IPS-18c (cell line): Measurements from ENCODE around the gene FYB1.
"Not testable (repeated sequence)": the region's sequence is repeated elsewhere in the genome, so short reads cannot be mapped to it uniquely, and the experiment has no call there.

ENCODE experiments used
- H3K4me3 ChIP-seq: 2 replicates; pipeline ENCODE4 v1.7.0; 2013; ENCODE audit warnings: low read depth, mild to moderate bottlenecking, low read length, moderate library complexity; ENCODE audit not compliant: insufficient read depth
- H3K9me3 ChIP-seq: one replicate; pipeline ENCODE4 v1.6.1; 2013; ENCODE audit warnings: mild to moderate bottlenecking, low read length, moderate library complexity; ENCODE audit not compliant: control insufficient read depth, insufficient read depth

FYB1 gene

GRCh38 chr5:39233783-39234182 is 14.4 kb upstream of the FYB1 start:
- no peak overlapping the region for H3K4me3 ChIP-seq
- H3K9me3 ChIP-seq: no peaks in the 10 kb centered on the region

GRCh38 chr5:39231705-39232525 is 12.6 kb upstream of the FYB1 start:
- Histone ChIP-seq H3K4me3 (no peak overlapping the region), H3K9me3 (no peaks in the 10 kb centered on the region)

GRCh38 chr5:39228596-39228995 is 9.2 kb upstream of the FYB1 start:
- H3K4me3 ChIP-seq: no peak overlapping the region
- no peaks in the 10 kb centered on the region for H3K9me3 ChIP-seq

DNA sequence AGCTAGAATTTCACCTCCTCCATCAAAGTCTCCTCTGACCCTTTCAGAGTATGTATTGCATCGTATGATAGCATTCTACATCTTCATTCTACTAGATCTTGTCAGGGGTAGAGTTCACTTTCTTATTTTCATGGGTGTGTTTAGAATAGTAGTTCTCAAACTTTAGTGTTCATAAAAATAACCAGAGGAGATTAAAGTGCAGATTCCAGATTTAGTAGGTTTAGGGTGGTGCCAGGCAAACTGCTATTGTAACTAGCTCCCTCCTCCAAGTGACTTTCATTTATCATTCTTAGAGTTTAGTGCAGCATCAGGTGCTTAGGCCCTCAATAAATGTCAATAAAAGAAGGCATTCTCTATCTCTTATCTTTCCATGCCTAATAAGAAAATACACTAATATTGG is 7.2 kb upstream of the FYB1 start:
- Histone ChIP-seq H3K9me3 (no peaks in the 10 kb centered on the region), H3K4me3 (no peak overlapping the region)

- Histone ChIP-seq H3K9me3 (no peaks in the 10 kb centered on the region), H3K4me3 (no peak overlapping the region)
Observed at GRCh38 chr5:39226100-39226451, 6.7 kb upstream of the FYB1 start.

DNA sequence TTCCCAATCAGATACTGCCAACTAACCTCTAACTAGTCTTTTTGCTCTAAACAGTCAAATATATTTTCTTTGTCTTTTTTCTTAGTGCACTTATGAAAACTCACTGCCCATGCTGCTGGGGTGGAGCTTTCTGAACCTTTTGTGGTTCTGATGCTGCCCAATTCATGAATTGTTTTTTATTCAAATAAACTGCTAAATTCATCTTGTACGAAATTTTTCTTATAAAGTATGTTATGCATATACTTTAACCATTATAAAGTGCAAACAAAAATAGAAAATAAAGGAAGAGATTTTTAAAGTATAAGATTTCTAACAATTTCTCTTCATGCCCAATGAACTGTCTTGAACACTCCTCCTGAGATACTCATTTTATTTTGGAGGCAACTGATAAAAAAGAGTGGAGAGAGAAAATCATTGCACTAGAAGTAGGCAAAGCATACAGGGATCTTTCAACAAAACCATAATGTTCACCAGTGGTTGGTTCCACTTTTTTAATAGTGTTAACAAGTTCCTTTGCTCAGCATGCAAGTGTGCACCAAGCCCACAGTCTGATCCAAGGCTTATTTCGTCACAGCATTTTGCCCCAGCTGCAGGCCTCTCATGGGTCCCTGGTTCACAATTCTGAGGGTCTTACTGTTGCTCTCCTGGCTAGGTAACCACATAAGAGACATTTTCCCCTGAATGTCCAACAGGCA is 6.2 kb upstream of the FYB1 start:
- H3K9me3 ChIP-seq: no peaks in the 10 kb centered on the region
- H3K4me3 ChIP-seq: no peak overlapping the region

DNA sequence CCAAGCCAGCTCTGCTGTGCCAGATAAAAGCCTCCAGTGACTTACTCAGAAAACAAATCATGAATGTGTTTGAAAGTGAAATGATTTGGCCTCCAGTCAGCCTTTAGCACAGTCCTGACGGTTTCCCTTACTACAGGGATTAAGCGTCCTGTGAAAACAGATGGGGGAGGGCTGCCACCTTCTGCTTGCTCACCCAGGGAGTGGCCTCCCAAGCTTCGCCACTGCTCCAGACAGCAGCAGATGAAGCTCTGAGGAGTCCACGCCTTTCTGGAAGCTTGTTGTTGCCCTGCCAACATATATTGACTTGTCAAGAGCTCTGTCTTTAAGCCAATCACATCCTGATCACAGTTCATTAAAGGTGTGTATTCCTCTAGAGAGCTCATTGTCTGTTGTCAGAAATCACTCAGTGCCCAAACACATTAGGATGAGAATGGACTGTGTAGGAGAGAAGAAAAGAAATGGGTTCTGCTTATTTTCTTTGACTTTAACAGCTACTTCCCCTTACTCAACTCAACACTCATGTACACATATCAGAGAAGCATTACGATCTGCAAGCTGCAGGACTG is 4.9 kb upstream of the FYB1 start:
- no peaks in the 10 kb centered on the region for H3K9me3 ChIP-seq
- no peak overlapping the region for H3K4me3 ChIP-seq

DNA sequence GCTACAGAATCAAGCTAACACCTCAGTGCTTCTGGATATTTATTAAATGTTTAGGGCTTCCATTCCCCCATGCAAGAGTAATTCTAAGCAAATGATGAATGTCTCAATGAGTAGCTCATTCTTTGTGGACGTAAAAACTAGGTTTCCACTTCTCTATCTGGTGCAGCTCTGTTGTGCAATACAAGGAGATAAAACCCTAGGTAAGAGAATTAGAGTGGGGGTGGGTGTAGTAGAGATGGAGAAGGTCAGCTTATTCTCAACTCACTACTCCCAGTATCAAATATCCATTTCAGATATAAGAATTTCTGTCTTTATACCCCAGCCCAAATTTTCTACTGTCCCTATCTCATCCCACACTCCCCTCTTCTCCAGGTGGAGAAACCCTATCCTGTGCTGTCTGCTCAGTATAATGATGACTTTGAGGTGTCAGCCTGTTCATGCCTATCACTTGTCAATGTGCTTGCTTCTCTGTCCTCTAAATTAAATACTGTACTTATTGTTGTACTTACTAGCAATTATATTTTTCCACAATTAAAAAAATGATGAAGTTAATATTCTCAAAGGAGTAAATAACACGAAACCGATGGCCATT is 4.3 kb upstream of the FYB1 start:
- H3K9me3 ChIP-seq: no peaks in the 10 kb centered on the region
- no peak overlapping the region for H3K4me3 ChIP-seq

- not testable (repeated sequence) for H3K4me3 ChIP-seq, H3K9me3 ChIP-seq
Observed at GRCh38 chr5:39221671-39222070, 2.3 kb upstream of the FYB1 start.

DNA sequence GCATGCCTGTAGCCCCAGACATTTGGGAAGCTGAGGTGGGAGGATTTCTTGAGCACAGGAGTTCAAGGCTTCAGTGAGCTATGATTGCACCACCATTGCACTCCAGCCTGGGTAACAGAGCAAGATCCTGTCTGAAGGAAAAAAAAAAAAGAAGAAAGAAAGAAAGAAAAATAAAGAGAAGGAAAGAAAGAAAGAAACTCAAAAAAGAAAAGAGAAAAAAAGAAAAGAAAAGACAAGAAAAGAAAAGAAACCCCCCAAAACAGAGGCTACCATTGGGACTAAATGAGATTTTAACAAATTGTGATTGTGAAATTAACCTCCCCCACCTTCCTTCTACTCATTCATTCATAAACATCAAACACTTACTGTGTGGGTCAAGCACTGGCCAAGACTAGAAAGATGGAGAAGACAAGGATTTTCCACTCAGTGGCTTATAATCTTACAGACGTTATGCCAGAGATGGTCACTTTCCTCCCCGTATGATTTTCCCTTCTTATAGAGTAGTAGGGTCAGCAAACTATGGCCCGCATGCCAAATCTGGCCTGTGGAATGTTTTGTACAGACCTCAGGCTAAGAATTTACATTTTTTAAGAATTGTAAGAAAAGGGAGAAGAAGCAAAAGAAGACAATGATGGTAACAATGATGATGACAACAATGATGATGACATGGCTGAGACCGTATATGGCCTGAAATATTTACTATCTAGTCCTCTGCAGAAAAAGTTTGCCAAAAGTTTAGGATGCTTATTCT is 1.1 kb upstream of the FYB1 start:
- no peaks in the 10 kb centered on the region for H3K9me3 ChIP-seq
- no peak overlapping the region for H3K4me3 ChIP-seq

- Histone ChIP-seq H3K9me3 (no peaks in the 10 kb centered on the region), H3K4me3 (no peak overlapping the region)
Observed at GRCh38 chr5:39218482-39219402, 621 bp downstream of the FYB1 start.

DNA sequence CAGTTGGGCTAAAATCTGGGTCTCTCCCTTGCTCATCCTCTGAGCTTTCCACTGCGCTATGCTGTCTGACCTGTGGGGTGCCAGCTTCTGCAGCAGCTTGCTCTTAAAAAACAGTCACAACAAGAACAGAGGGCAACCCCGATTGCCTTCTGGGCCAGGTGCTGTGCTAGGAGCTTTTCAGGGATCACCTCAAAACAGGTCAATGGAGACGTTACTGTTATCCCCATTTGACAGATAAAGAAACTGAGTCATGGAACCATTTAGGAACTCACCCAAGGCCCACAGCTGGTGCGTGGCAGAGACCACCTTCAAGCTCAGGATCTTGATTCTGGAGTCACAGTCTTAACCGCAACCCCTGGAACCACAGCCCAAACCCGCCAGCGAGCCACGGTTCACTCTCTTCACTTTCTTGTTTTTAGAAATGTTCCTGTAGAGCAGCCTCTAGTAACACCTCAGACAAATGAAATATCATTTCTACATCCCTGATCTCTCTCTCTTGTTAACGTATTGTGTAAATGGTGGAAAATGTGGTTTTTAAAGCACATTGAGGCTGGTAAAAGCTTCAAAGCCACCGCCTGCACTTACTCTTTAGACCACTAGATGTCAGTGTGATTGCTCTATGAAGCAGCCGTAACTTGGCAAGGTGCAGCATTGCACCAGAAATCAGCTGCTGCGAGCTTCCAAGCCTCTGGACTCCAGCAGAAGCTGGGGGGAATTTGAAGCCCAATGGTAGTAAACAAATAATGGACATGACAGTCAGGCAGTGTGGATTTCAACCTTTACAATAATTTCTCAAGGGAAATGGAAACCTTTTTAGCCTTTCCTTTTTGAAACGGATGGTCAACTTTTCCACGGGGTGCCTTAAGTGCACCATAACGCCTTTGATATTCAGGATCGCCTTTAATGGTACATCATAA is 1.7 kb downstream of the FYB1 start:
- no peaks in the 10 kb centered on the region for H3K9me3 ChIP-seq
- H3K4me3 ChIP-seq: no peak overlapping the region

- Histone ChIP-seq H3K9me3 (no peaks in the 10 kb centered on the region), H3K4me3 (no peak overlapping the region)
Observed at GRCh38 chr5:39216631-39217030, 2.7 kb downstream of the FYB1 start.

DNA sequence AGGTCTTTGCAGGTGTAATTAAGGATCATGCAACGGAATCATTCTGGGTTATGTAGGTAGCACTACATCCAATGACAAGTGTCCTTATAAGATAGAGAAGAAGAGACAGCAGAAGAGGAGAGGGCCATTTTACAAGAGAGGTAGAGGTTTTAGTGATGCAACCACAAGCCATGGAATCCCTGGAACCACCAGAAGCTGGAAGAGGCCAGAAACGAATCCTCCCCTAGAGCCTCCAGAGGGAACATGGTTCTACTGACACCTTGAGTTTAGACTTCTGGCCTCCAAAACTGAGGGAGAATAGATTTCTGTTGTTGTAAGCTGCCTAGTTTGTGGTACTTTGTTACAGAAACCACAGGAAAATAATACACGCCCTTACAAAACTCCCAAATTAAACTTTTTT is 3.5 kb downstream of the FYB1 start:
- Histone ChIP-seq H3K9me3 (no peaks in the 10 kb centered on the region), H3K4me3 (no peak overlapping the region)

DNA sequence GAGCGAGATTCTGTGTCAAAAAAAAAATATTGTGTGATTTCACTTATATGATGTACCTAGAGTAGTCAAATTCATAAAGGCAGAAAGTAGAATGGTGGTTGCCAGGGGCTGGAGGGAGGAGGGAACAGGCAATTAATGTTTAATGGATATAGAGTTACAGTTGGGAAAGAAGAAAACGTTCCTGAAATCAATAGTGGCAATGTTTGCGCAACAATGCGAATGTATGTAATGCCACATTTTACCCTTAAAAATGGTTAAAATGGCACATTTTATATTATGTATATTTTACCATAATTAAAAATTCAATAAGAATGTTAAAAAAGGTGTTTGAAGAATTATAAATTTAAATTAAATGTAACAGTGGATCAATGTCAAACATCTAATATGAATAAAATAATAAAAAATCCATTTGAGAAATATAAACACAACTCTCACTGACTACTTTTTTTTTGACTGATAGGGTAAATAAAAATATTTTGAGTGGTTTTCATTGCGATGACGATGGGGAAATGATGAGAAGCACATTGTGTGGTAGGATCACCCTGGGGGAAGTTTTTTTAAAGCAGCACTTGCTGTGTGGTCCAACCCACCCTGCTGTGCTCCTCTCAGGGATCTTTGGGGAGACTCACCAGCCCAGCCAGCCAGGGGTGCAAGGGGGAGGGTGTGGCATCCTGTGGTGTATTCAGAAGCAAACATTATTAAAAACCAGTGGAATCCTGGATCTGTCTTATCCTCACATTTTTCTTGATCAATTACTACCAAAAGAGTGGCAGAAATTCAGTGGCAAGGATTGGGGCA is 4.3 kb downstream of the FYB1 start:
- Histone ChIP-seq H3K9me3 (no peaks in the 10 kb centered on the region), H3K4me3 (no peak overlapping the region)
